Mesenchymal stem cell (in vitro differentiated cells and primary cell): Measurements from ENCODE around the gene GNA14.

ENCODE experiments used
- DNase-seq: peaks from one replicate; pipeline ENCODE4 v3.0.0-alpha.2; 2013
- H2AFZ ChIP-seq: one replicate; pipeline ENCODE4 v1.6.1; 2013; ENCODE audit warnings: low read depth, mild to moderate bottlenecking, control low read depth, inconsistent platforms, low read length, moderate library complexity
- H2AK5ac ChIP-seq: 2 replicates; pipeline ENCODE4 v1.6.1; 2013; ENCODE audit warnings: low read length, moderate library complexity, mild to moderate bottlenecking, inconsistent platforms; ENCODE audit not compliant: severe bottlenecking
- H2BK120ac ChIP-seq: one replicate; pipeline ENCODE4 v1.6.1; 2013; ENCODE audit warnings: low read depth, mild to moderate bottlenecking, inconsistent platforms, low read length, moderate library complexity
- H2BK12ac ChIP-seq, 2 experiments: one replicate each; pipeline ENCODE4 v1.6.1; 2013; ENCODE audit warnings: inconsistent platforms in 2 of 2, low read length in 2 of 2, mild to moderate bottlenecking in 2 of 2, moderate library complexity in 2 of 2, control low read depth in 1 of 2
- H2BK15ac ChIP-seq: one replicate; pipeline ENCODE4 v1.6.1; 2013; ENCODE audit warnings: mild to moderate bottlenecking, low read depth, inconsistent platforms; ENCODE audit not compliant: poor library complexity, severe bottlenecking
- H2BK5ac ChIP-seq: 2 replicates; pipeline ENCODE4 v1.6.1; 2013; ENCODE audit warnings: low read depth, mild to moderate bottlenecking, low read length, control low read depth, inconsistent platforms; ENCODE audit not compliant: poor library complexity, severe bottlenecking
- H3K14ac ChIP-seq, 2 experiments: one replicate each; pipeline ENCODE4 v1.6.1; 2013; ENCODE audit warnings: inconsistent platforms in 2 of 2, low read length in 2 of 2, control low read depth in 1 of 2, mild to moderate bottlenecking in 1 of 2, moderate library complexity in 1 of 2
- H3K18ac ChIP-seq, 2 experiments: one replicate each; pipeline ENCODE4 v1.6.1; 2013; ENCODE audit warnings: inconsistent platforms in 2 of 2, low read length in 2 of 2, control low read depth in 1 of 2, low read depth in 1 of 2, mild to moderate bottlenecking in 1 of 2
- H3K23ac ChIP-seq, 2 experiments: one replicate each; pipeline ENCODE4 v1.6.1; 2013; ENCODE audit warnings: inconsistent platforms in 2 of 2, low read length in 2 of 2, mild to moderate bottlenecking in 2 of 2, moderate library complexity in 2 of 2, control low read depth in 1 of 2
- H3K27ac ChIP-seq: 2 replicates; pipeline ENCODE4 v1.5.1; 2013; ENCODE audit warnings: mild to moderate bottlenecking, moderate library complexity, low read length, control low read depth, inconsistent platforms; ENCODE audit not compliant: poor library complexity, severe bottlenecking
- H3K27me3 ChIP-seq, 2 experiments: 2 replicates each; pipeline versions ENCODE4 v1.6.1 to v1.7.0; 2013; ENCODE audit warnings: low read length in 2 of 2, mild to moderate bottlenecking in 2 of 2, moderate library complexity in 2 of 2, control low read depth in 1 of 2, inconsistent platforms in 1 of 2; ENCODE audit not compliant: control insufficient read depth in 1 of 2, insufficient read depth in 1 of 2
- H3K36me3 ChIP-seq, 2 experiments: 2 replicates each; pipeline versions ENCODE4 v1.6.1 to v1.7.0; 2013; ENCODE audit warnings: low read length in 2 of 2, control low read depth in 1 of 2, inconsistent platforms in 1 of 2, low read depth in 1 of 2, mild to moderate bottlenecking in 1 of 2; ENCODE audit not compliant: insufficient read depth in 2 of 2, control insufficient read depth in 1 of 2
- H3K4ac ChIP-seq, 2 experiments: one replicate each; pipeline ENCODE4 v1.6.1; 2013; ENCODE audit warnings: inconsistent platforms in 2 of 2, low read length in 2 of 2, mild to moderate bottlenecking in 2 of 2, moderate library complexity in 2 of 2, control low read depth in 1 of 2, low read depth in 1 of 2
- H3K4me1 ChIP-seq: 2 replicates; pipeline ENCODE4 v1.6.1; 2013; ENCODE audit warnings: low read depth, low read length, control low read depth; ENCODE audit not compliant: control insufficient read depth, insufficient read depth
- H3K4me2 ChIP-seq: 2 replicates; pipeline ENCODE4 v1.6.1; 2013; ENCODE audit warnings: low read length, mild to moderate bottlenecking, inconsistent platforms; ENCODE audit not compliant: poor library complexity, severe bottlenecking
- H3K4me3 ChIP-seq, 2 experiments: 2 replicates each; pipeline versions ENCODE4 v1.5.1 to v1.7.0; 2013; ENCODE audit warnings: low read length in 2 of 2, mild to moderate bottlenecking in 2 of 2, control low read depth in 1 of 2, low read depth in 1 of 2; ENCODE audit not compliant: insufficient read depth in 1 of 2
- H3K79me1 ChIP-seq: replicated peaks from 2 replicates; pipeline ENCODE4 v1.6.1; 2013; ENCODE audit warnings: mild to moderate bottlenecking, control low read depth, low read length, inconsistent platforms; ENCODE audit not compliant: poor library complexity, severe bottlenecking
- H3K9ac ChIP-seq: 2 replicates; pipeline ENCODE4 v1.7.0; 2013; ENCODE audit warnings: mild to moderate bottlenecking, low read length, moderate library complexity
- H3K9me3 ChIP-seq: 2 replicates; pipeline ENCODE4 v1.7.0; 2013; ENCODE audit warnings: mild to moderate bottlenecking, low read length; ENCODE audit not compliant: control insufficient read depth
- H4K8ac ChIP-seq: one replicate; pipeline ENCODE4 v1.6.1; 2013; ENCODE audit warnings: inconsistent platforms, mild to moderate bottlenecking, low read length, moderate library complexity
- H4K91ac ChIP-seq: one replicate; pipeline ENCODE4 v1.6.1; 2013; ENCODE audit warnings: mild to moderate bottlenecking, low read length, inconsistent platforms
- WGBS: methylation state at CpG from one replicate; pipeline ENCODE4 v1.1.7; 2013; ENCODE audit warnings: mixed read lengths; 5-methylcytosine and 5-hydroxymethylcytosine counted together

GNA14 gene

DNA sequence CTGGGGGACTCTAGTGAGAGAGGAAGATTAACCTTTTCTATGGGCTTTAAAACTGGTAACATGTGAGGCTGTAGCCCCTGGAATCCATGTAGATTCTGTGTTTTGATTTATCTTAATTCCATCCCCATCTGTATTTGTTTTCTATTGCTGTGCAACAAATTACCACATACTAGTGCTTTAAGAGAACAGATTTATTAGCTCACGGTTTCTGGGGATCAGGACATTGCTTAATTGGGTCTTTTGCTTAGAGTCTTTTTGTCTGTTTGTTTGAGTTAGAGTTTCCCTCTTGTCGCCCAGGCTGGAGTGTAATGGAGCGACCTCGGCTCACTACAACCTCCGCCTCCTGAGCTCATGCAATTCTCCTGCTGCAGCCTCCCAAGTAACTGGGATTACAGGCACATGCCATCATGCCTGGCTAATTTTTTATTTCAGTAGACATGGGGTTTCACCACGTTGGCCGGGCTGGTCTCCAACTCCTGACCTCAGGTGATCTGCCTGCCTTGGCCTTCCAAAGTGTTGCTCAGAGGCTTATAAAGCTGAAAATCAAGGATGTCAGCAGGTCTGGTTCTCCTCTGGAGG is 29.9 kb upstream of the GNA14 start:
- no peak overlapping the region for H3K18ac ChIP-seq
- no peak overlapping the region for H2BK120ac ChIP-seq
- H3K4me1 ChIP-seq: peaks cover 2% of the 10 kb centered on the region
- no peaks in the 10 kb centered on the region for H3K9me3 ChIP-seq
- H4K91ac ChIP-seq: no peak overlapping the region
- H3K27ac ChIP-seq: no peak overlapping the region
- peaks cover 0 to 6% of the 10 kb centered on the region in 2 experiments for H3K27me3 ChIP-seq
- H3K9ac ChIP-seq: no peak overlapping the region
- no peak overlapping the region for H2BK5ac ChIP-seq
- no peak overlapping the region for H4K8ac ChIP-seq
- H3K14ac ChIP-seq: no peak overlapping the region
- no peak overlapping the region for H2BK15ac ChIP-seq
- no peak overlapping the region for H3K23ac ChIP-seq
- H3K79me1 ChIP-seq: no peaks in the 10 kb centered on the region
- no peak overlapping the region for H3K4me3 ChIP-seq
- no peaks in the 10 kb centered on the region for H3K36me3 ChIP-seq
- no peak for DNase-seq
- WGBS: 87% methylated on average over 6 of the region's 7 CpGs
- peak overlapping the region; percentile 3 for H2AFZ ChIP-seq
- no peak overlapping the region for H2BK12ac ChIP-seq
- H2AK5ac ChIP-seq: no peak overlapping the region
- no peak overlapping the region for H3K4me2 ChIP-seq
- no peak overlapping the region for H3K4ac ChIP-seq

DNA sequence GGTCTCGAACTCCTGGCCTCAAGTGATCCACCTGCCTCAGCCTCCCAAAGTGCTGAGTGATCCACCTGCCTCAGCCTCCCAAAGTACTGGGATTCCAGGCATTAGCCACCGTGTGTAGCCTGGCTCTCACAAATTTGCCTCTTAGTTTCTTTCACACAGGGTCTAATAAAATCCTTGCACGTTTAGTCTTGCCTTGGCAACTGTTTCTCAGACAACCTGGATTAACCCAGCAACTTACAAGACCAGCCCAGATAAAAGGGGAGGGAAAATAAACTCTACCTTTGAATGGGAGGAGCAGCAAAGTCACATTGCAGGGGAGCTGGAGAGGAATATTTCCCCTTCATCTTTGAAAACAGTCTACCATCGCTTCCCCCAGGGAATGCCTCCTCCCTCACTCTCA is 29.3 kb upstream of the GNA14 start:
- no peak overlapping the region for H3K14ac ChIP-seq
- peak overlapping the region in 1 of 2 experiments; percentile 38 for H2BK12ac ChIP-seq
- no peak overlapping the region for H3K4ac ChIP-seq
- no peak overlapping the region for H4K8ac ChIP-seq
- no peaks in the 10 kb centered on the region for H3K9me3 ChIP-seq
- peaks cover 0 to 6% of the 10 kb centered on the region in 2 experiments for H3K27me3 ChIP-seq
- 90% methylated on average over 4 of the region's 4 CpGs for WGBS
- H3K4me1 ChIP-seq: peaks cover 2% of the 10 kb centered on the region
- H2BK15ac ChIP-seq: no peak overlapping the region
- no peaks in the 10 kb centered on the region for H3K36me3 ChIP-seq
- H2AK5ac ChIP-seq: no peak overlapping the region
- H4K91ac ChIP-seq: no peak overlapping the region
- no peak overlapping the region for H2BK5ac ChIP-seq
- H2AFZ ChIP-seq: no peak overlapping the region
- no peak overlapping the region for H3K27ac ChIP-seq
- H2BK120ac ChIP-seq: no peak overlapping the region
- no peaks in the 10 kb centered on the region for H3K79me1 ChIP-seq
- no peak overlapping the region for H3K18ac ChIP-seq
- H3K4me3 ChIP-seq: no peak overlapping the region
- H3K4me2 ChIP-seq: no peak overlapping the region
- H3K23ac ChIP-seq: no peak overlapping the region
- DNase-seq: no peak
- no peak overlapping the region for H3K9ac ChIP-seq

DNA sequence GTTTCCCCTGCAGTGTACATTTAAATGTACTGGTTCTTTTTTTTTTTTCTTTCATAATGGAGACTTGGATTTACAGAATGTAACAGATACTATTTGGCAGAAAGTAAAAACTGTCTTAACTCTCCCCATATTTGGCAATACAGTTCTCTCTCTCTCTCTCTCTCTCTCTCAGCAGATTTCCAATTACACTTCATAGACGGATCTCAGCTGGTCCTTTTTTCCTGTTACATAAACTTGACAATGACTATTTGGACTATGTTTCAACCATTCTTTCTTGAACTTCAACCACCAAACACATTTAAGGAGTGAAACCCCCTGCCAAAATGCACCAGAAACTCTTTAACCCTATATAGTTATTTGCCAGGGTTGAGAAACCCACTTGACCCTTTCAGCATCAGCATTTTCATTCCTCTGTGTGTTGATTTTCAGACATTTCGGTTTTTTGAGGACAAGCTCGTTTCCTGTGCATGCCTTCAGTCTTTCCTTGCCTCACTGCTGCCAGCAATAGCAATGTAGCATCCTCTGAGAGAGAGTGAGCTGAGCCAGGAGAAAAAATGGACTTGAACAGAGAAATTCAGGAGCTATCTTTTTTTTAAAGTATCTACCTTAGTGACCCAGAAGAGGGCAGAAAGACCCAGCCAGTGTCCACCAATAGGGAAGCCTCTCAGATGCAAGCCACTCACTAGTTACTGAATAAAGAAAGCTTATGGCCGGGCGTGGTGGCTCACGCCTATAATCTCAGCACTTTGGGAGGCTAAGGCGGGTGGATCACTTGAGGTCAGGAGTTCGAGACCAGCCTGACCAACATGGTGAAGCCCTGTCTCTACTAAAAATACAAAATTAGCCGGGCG is 26.0 kb upstream of the GNA14 start:
- Histone ChIP-seq H3K4me2 (no peak overlapping the region), H2BK15ac (no peak overlapping the region), H2AK5ac (no peak overlapping the region), H3K27me3 (peaks cover 0 to 9% of the 10 kb centered on the region in 2 experiments), H3K14ac (no peak overlapping the region), H3K36me3 (no peaks in the 10 kb centered on the region), H3K9ac (no peak overlapping the region), H3K27ac (no peak overlapping the region), H3K4me1 (peaks cover 2% of the 10 kb centered on the region), H3K4me3 (no peak overlapping the region), H2BK5ac (no peak overlapping the region), H4K91ac (no peak overlapping the region), H3K23ac (no peak overlapping the region), H3K18ac (no peak overlapping the region), H4K8ac (no peak overlapping the region), H3K9me3 (no peaks in the 10 kb centered on the region), H3K4ac (no peak overlapping the region), H2BK120ac (no peak overlapping the region), H2AFZ (no peak overlapping the region), H3K79me1 (no peaks in the 10 kb centered on the region), H2BK12ac (no peak overlapping the region)
- WGBS: 84% methylated on average over 8 of the region's 10 CpGs
- peak; percentile 12 for DNase-seq

DNA sequence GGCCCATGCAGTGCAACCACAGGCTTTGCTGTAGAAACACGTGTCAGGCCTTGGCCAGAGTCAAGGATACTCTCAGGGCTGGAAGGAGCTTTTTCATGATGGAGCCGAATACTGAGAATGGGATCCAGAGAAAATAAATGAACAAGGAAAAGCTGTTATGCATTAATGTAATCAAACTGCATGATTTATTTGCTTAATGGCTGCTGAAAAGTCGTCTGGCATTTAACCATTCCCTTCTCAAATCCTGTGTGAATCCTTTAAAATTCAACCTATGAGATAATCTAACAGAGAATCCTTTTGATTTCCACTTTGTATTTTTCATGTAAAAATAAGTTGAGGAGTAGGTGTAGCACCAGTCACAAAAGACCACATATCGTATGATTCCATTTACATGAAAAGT is 24.1 kb upstream of the GNA14 start:
- no peak overlapping the region for H2AK5ac ChIP-seq

More for the DNA sequence above, 24.1 kb upstream of the GNA14 start:
- H3K14ac ChIP-seq: no peak overlapping the region
- H3K4ac ChIP-seq: no peak overlapping the region
- H3K4me1 ChIP-seq: no peaks in the 10 kb centered on the region
- no peak overlapping the region for H4K8ac ChIP-seq
- H2BK15ac ChIP-seq: no peak overlapping the region
- no peaks in the 10 kb centered on the region for H3K36me3 ChIP-seq
- H3K9ac ChIP-seq: no peak overlapping the region
- no peak overlapping the region for H2BK12ac ChIP-seq
- H3K23ac ChIP-seq: no peak overlapping the region
- no peak overlapping the region for H3K4me2 ChIP-seq
- H3K27me3 ChIP-seq: peaks cover 0 to 9% of the 10 kb centered on the region in 2 experiments
- H3K9me3 ChIP-seq: no peaks in the 10 kb centered on the region
- no peak overlapping the region for H3K27ac ChIP-seq
- 91% methylated on average over 3 of the region's 4 CpGs for WGBS
- no peak for DNase-seq
- no peak overlapping the region for H2BK5ac ChIP-seq
- no peak overlapping the region for H2AFZ ChIP-seq
- no peaks in the 10 kb centered on the region for H3K79me1 ChIP-seq
- H2BK120ac ChIP-seq: no peak overlapping the region
- H4K91ac ChIP-seq: no peak overlapping the region
- no peak overlapping the region for H3K4me3 ChIP-seq
- H3K18ac ChIP-seq: no peak overlapping the region
